K562 (cell line): ENCODE results near the gene COPS6. TPM values are rescaled to one million over a fixed set of nuclear protein-coding genes. Genes with fewer than 3 reads are reported as not detected.

Source experiments
- BRF2 ChIP-seq: IDR thresholded peaks from 3 replicates; pipeline ENCODE4 v1.6.1; 2011; ENCODE audit warnings: borderline replicate concordance, mild to moderate bottlenecking; ENCODE audit not compliant: insufficient read length, insufficient read depth
- CAMTA2 ChIP-seq: fragments of 250-450 bp; sonication (Bioruptor Pico); conservative IDR thresholded peaks from 2 replicates; pipeline ENCODE4 v1.5.1; 2022
- CBX1 ChIP-seq: sonication (generic); IDR thresholded peaks from 2 replicates; pipeline ENCODE4 v1.6.1; 2016; ENCODE audit warnings: antibody characterized with exemption, low read depth, mild to moderate bottlenecking
- CEBPB ChIP-seq: fragments of 450-650 bp; IDR thresholded peaks from 2 replicates; pipeline ENCODE4 v1.6.1; 2016; ENCODE audit warnings: missing genetic modification characterization, missing compliant biosample characterization
- CTBP1 ChIP-seq: fragments of 450-650 bp; IDR thresholded peaks from 2 replicates; pipeline ENCODE4 v1.6.1; 2016; ENCODE audit warnings: borderline replicate concordance
- ESRRA ChIP-seq: fragments of 450-650 bp; IDR thresholded peaks from 2 replicates; pipeline ENCODE4 v1.6.1; 2014; ENCODE audit warnings: low read depth, mild to moderate bottlenecking, moderate library complexity, borderline replicate concordance
- FOXK1 ChIP-seq: sonication (generic); formaldehyde crosslinking; IDR thresholded peaks from 2 replicates; pipeline ENCODE4 v1.8.0; 2022; ENCODE audit warnings: missing genetic modification reagents, mild to moderate bottlenecking, borderline replicate concordance
- GTF2F1 ChIP-seq: IDR thresholded peaks from 2 replicates; pipeline ENCODE4 v1.6.1; 2011; ENCODE audit warnings: low read depth, low read length, improper control_type of control experiment
- NFE2 ChIP-seq: IDR thresholded peaks from 2 replicates; pipeline ENCODE4 v1.6.1; 2014; ENCODE audit warnings: antibody characterized with exemption, low read depth
- RBM25 ChIP-seq: fragments of 200-400 bp; formaldehyde crosslinking; IDR thresholded peaks from 2 replicates; pipeline ENCODE4 v1.6.1; 2018; ENCODE audit warnings: low read length, low read depth, moderate library complexity; ENCODE audit not compliant: severe bottlenecking
- SMARCE1 ChIP-seq: fragments of 450-650 bp; IDR thresholded peaks from 2 replicates; pipeline ENCODE4 v1.7.1; 2016; ENCODE audit warnings: mild to moderate bottlenecking
- THRAP3 ChIP-seq: fragments of 450-650 bp; IDR thresholded peaks from 2 replicates; pipeline ENCODE4 v1.6.1; 2016; ENCODE audit warnings: mild to moderate bottlenecking, inconsistent platforms, borderline replicate concordance
- ZBTB7A ChIP-seq: IDR thresholded peaks from 2 replicates; pipeline ENCODE4 v1.6.1; 2011; ENCODE audit warnings: low read depth, mild to moderate bottlenecking, low read length, moderate library complexity, borderline replicate concordance; ENCODE audit not compliant: control insufficient read depth
- ZFX ChIP-seq: sonication (generic); formaldehyde crosslinking; IDR thresholded peaks from 2 replicates; pipeline ENCODE4 v1.8.0; 2022; ENCODE audit warnings: mild to moderate bottlenecking, missing genetic modification reagents, moderate library complexity
- ZNF184 ChIP-seq: sonication (generic); formaldehyde crosslinking; IDR thresholded peaks from 2 replicates; pipeline ENCODE4 v1.5.0; 2020; ENCODE audit warnings: missing genetic modification reagents
- ZNF3 ChIP-seq: fragments of 250-450 bp; sonication (Bioruptor Pico); IDR thresholded peaks from 2 replicates; pipeline ENCODE4 v1.5.0; 2021; ENCODE audit warnings: mild to moderate bottlenecking, moderate library complexity
- ZNF561 ChIP-seq: fragments of 450-650 bp; formaldehyde crosslinking; conservative IDR thresholded peaks from 2 replicates; pipeline ENCODE4 v1.4.0; 2020; ENCODE audit warnings: mild to moderate bottlenecking, moderate library complexity
- polyA plus RNA-seq, 8 experiments: library from polyadenylated mRNA; depleted of rRNA in 4 of 8; stranded (reverse) in 5 of 8; unstranded in 3 of 8; fragments of >200 nt; fragmentation: Nextera tagmentation in 2 of 8; fragmentation: Illumina TruSeq in 1 of 8; extraction: Ambion mirVana in 2 of 8; extraction: Trizol in 1 of 8; gene quantifications; 2 replicates each; pipeline versions ENCODE4 v1.2.1 to v1.2.3, GENCODE V29; 2011 to 2014; ENCODE audit warnings: inconsistent platforms in 1 of 8, missing spikeins in 1 of 8
- total RNA-seq, 7 experiments: library from RNA; depleted of rRNA in 6 of 7; stranded (reverse); fragments of >200 nt in 6 of 7; fragmentation: Illumina TruSeq in 2 of 7; extraction: Trizol in 2 of 7; gene quantifications; 2 replicates each; pipeline versions ENCODE4 v1.2.1 to v1.2.3, GENCODE V29; 2011 to 2021; ENCODE audit warnings: low replicate concordance in 1 of 7
- TF ChIP-seq, protein P1 (sequence below): fragments of 250-450 bp; sonication (Bioruptor Pico); IDR thresholded peaks from 2 replicates; pipeline ENCODE4 v1.5.0; 2020; ENCODE audit warnings: mild to moderate bottlenecking
- TF ChIP-seq, protein P2 (sequence below), 3 experiments: fragments of 200-800 bp in 1 of 3; sonication (Bioruptor generic) in 1 of 3; sonication (generic) in 1 of 3; formaldehyde crosslinking in 1 of 3; IDR thresholded peaks; 2 replicates each; pipeline versions ENCODE4 v1.6.1 to v1.8.0; 2016 to 2022; ENCODE audit warnings: mild to moderate bottlenecking in 2 of 3, missing compliant biosample characterization in 2 of 3, missing genetic modification characterization in 2 of 3, missing genetic modification reagents in 1 of 3
- TF ChIP-seq, protein P3 (sequence below), 2 experiments: IDR thresholded peaks in 1 of 2; conservative IDR thresholded peaks in 1 of 2; 2 replicates each; pipeline ENCODE4 v1.6.1; 2016; ENCODE audit warnings: low read depth in 2 of 2, mild to moderate bottlenecking in 1 of 2, missing compliant biosample characterization in 1 of 2, missing genetic modification characterization in 1 of 2, moderate library complexity in 1 of 2

The COPS6 gene
- total and polyA plus RNA-seq, 9 of the 15 experiments (the other 6 are each of a cell fraction or from before 2014, with no cell fraction given) = 63.0 to 331 (median 168) TPM

DNA sequence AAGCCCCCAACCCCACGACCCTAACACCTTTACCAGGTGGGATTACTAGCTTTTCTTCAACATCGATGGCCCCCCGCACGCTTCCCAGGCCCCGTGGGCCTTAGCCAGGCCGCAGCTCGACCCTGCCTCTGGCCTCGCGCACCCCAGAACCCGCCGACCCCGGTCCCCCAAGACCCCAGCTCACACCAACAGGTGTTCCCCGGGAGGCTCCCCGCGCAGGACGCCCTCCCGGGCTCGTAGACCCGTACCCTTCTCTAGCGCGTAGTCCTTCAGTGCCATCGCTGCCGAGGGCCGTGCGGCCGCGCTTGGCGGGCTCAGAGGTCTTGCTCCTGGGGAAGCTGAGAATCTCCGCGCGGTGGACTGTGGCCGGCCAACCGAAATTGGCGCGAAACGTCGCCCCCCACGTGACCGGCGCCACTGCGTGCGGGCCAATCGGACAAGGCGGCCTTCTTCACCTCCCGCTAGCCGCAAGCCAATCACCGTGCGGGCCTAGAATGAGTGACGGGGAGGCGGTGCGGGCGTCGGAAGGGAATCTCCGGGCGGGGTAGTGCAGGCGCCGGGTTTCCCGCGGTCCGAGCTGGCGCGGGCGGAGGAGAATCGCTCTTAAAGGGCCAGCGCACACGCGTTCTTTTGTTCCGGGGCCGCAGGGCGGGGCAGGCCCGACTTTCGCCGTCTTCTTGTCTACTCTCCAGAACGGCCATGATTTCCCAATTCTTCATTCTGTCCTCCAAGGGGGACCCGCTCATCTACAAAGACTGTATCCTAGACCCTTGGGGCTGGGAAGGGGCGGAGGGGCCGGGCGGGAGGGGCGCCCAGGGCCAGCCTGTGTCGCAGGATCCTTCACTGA is 12.5 kb downstream of the COPS6 start, which contains the start of the genes AP4M1 and MCM7 (continued):
- TF ChIP-seq CEBPB (tag) (no peak), RBM25 (peak; percentile 98), FOXK1 (0 out of 2 replicates have a peak, but pooled peaks have one; percentile 63), CBX1 (peak; percentile 46; the same call in 1 of the 2 replicates), ZFX (CRISPR knock-in tag) (peak; percentile 53), BRF2 (no peak), ESRRA (peak; percentile 61; the same call in 1 of the 2 replicates), ZNF184 (CRISPR knock-in tag) (no peak), ZNF3 (CRISPR knock-in tag) (no peak), CTBP1 (peak; percentile 87), THRAP3 (no peak), SMARCE1 (no peak), CAMTA2 (CRISPR knock-in tag) (no peak), ZBTB7A (no peak; the same call in none of the 2 replicates), ZNF561 (CRISPR knock-in tag) (no peak), GTF2F1 (peak; percentile 61; the same call in 1 of the 2 replicates), NFE2 (no peak)
- TF ChIP-seq, protein P1, sequence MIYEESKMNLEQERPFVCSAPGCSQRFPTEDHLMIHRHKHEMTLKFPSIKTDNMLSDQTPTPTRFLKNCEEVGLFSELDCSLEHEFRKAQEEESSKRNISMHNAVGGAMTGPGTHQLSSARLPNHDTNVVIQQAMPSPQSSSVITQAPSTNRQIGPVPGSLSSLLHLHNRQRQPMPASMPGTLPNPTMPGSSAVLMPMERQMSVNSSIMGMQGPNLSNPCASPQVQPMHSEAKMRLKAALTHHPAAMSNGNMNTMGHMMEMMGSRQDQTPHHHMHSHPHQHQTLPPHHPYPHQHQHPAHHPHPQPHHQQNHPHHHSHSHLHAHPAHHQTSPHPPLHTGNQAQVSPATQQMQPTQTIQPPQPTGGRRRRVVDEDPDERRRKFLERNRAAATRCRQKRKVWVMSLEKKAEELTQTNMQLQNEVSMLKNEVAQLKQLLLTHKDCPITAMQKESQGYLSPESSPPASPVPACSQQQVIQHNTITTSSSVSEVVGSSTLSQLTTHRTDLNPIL = no peak
- TF ChIP-seq, protein P2, sequence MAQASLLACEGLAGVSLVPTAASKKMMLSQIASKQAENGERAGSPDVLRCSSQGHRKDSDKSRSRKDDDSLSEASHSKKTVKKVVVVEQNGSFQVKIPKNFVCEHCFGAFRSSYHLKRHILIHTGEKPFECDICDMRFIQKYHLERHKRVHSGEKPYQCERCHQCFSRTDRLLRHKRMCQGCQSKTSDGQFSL (CRISPR knock-in tag; IDR thresholded peaks at IDR 0.05) = no peak
- TF ChIP-seq, protein P2 (tag; IDR thresholded peaks at IDR 0.05) = no peak
- TF ChIP-seq, protein P3, sequence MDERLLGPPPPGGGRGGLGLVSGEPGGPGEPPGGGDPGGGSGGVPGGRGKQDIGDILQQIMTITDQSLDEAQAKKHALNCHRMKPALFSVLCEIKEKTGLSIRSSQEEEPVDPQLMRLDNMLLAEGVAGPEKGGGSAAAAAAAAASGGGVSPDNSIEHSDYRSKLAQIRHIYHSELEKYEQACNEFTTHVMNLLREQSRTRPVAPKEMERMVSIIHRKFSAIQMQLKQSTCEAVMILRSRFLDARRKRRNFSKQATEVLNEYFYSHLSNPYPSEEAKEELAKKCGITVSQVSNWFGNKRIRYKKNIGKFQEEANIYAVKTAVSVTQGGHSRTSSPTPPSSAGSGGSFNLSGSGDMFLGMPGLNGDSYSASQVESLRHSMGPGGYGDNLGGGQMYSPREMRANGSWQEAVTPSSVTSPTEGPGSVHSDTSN (CRISPR knock-in tag; IDR thresholded peaks at IDR 0.05; ENCODE audit: low read depth) = peak; percentile 98
- TF ChIP-seq, protein P3 (tag; conservative IDR thresholded peaks at IDR 0.05; ENCODE audit: low read depth) = peak; percentile 98
